Ovary (tissue), 3 donors: ENCODE measurements around the gene SMG1.

Source experiments
- CTCF ChIP-seq, 3 donors: fragments of 450-650 bp in 2 of 3; fragments of 200-600 bp in 1 of 3; IDR thresholded peaks; one replicate each; pipeline versions ENCODE4 v1.5.1 to v1.8.0; 2016 to 2022; ENCODE audit warnings: antibody characterized with exemption in 3 of 3, mild to moderate bottlenecking in 1 of 3
- EP300 ChIP-seq: sonication (generic); formaldehyde crosslinking; IDR thresholded peaks from one replicate; pipeline ENCODE4 v1.6.1; 2017; ENCODE audit warnings: antibody characterized with exemption
- POLR2A ChIP-seq: fragments of 450-650 bp; IDR thresholded peaks from one replicate; pipeline ENCODE4 v1.6.1; 2017; ENCODE audit warnings: antibody characterized with exemption, mild to moderate bottlenecking, moderate library complexity
- donor health status: DM: no; HTN: no; CAD: no.

GRCh38 chr16:18969050-18969854 is 43.0 kb upstream of the SMG1 start:
- TF ChIP-seq POLR2A (no peak), CTCF (IDR thresholded peaks at IDR 0.05) (peak; percentile 64 to 86 (median 67)), EP300 (no peak)
